Stimulated activated CD4-positive, alpha-beta T cell treated with anti-CD3 and anti-CD28 coated beads, Interleukin-2, amount 100 ng/mL, for 48 hours (primary cell): ENCODE measurements around the gene CSF1R.
"Not testable (repeated sequence)": the region's sequence is repeated elsewhere in the genome, so short reads cannot be mapped to it uniquely, and the experiment has no call there.

Source experiments
- DNase-seq, 2 donors: peaks; one replicate each; pipeline ENCODE4 v3.0.0-alpha.2; 2020

The CSF1R gene

GRCh38 chr5:150103678-150104549, 17.6 kb upstream of the CSF1R start:
- DNase-seq = no peak

GRCh38 chr5:150101023-150101422, 14.7 kb upstream of the CSF1R start:
- no peak for DNase-seq

GRCh38 chr5:150097152-150097551, 10.8 kb upstream of the CSF1R start:
- DNase-seq = no peak

GRCh38 chr5:150092159-150092787, 5.9 kb upstream of the CSF1R start:
- no peak for DNase-seq

- DNase-seq = no peak
Measured at GRCh38 chr5:150085191-150085912, 1.0 kb downstream of the CSF1R start.

- not testable (repeated sequence) for DNase-seq
Measured at GRCh38 chr5:150084754-150085153, 1.6 kb downstream of the CSF1R start.

- DNase-seq = no peak
Measured at GRCh38 chr5:150082889-150083288, 3.5 kb downstream of the CSF1R start.

- no peak for DNase-seq
Measured at GRCh38 chr5:150082374-150082773, 4.0 kb downstream of the CSF1R start.

- no peak for DNase-seq
Measured at GRCh38 chr5:150081541-150082283, 4.6 kb downstream of the CSF1R start.

GRCh38 chr5:150080696-150081435, 5.5 kb downstream of the CSF1R start:
- no peak for DNase-seq

- DNase-seq = no peak
Measured at GRCh38 chr5:150079909-150080461, 6.4 kb downstream of the CSF1R start.

GRCh38 chr5:150078802-150079689, 7.3 kb downstream of the CSF1R start:
- DNase-seq = no peak

GRCh38 chr5:150077996-150078801, 8.2 kb downstream of the CSF1R start:
- no peak for DNase-seq

- no peak for DNase-seq
Measured at GRCh38 chr5:150077060-150077459, 9.3 kb downstream of the CSF1R start.

- DNase-seq = no peak
Measured at GRCh38 chr5:150075806-150076205, 10.5 kb downstream of the CSF1R start.

- no peak for DNase-seq
Measured at GRCh38 chr5:150075233-150075632, 11.1 kb downstream of the CSF1R start.

- no peak for DNase-seq
Measured at GRCh38 chr5:150073677-150074076, 12.7 kb downstream of the CSF1R start.

- no peak for DNase-seq
Measured at GRCh38 chr5:150073086-150073625, 13.2 kb downstream of the CSF1R start.

GRCh38 chr5:150070821-150071220, 15.5 kb downstream of the CSF1R start:
- DNase-seq = no peak
